Measurements from ENCODE around the gene TNFRSF4.

The TNFRSF4 gene

GRCh38 chr1:1167398-1167821 is 46.5 kb downstream of the TNFRSF4 start:
- no peak overlapping the region for H3K4me3 ChIP-seq (ENCODE audit: low read depth in 1 of 2, low read length in 2 of 2)
- no peak overlapping the region for H2AFZ ChIP-seq (ENCODE audit: low read depth, low read length)
- ATAC-seq (ENCODE audit: insufficient read depth, low read depth) (no peak), DNase-seq (no peak)
- no peak overlapping the region for H3K4me2 ChIP-seq (ENCODE audit: insufficient read depth, low read length)
- H3K9me3 ChIP-seq (ENCODE audit: insufficient read depth, low read length, severe bottlenecking): no peaks in the 10 kb centered on the region
- no peak overlapping the region for H3K27ac ChIP-seq (ENCODE audit: low read length)
- no peaks in the 10 kb centered on the region for H3K4me1 ChIP-seq (ENCODE audit: insufficient read depth, low read length)
- H3K9ac ChIP-seq (ENCODE audit: low read depth, low read length): no peak overlapping the region
- TF ChIP-seq EZH2 (IDR thresholded peaks at IDR 0.05; ENCODE audit: borderline replicate concordance, low read depth, low read length, severe bottlenecking) (no peak), CTCF (IDR thresholded peaks at IDR 0.05; ENCODE audit: borderline replicate concordance, extremely low read depth, low read length, poor library complexity, severe bottlenecking) (no peak)
- H3K36me3 ChIP-seq (ENCODE audit: insufficient read depth, low read length): no peaks in the 10 kb centered on the region
- peaks cover 4% of the 10 kb centered on the region; the same call in 1 of the 2 replicates for H4K20me1 ChIP-seq (ENCODE audit: insufficient read depth, low read length)
- H3K79me2 ChIP-seq (ENCODE audit: insufficient read depth, low read length): no peaks in the 10 kb centered on the region
- peaks cover 3% of the 10 kb centered on the region for H3K27me3 ChIP-seq (ENCODE audit: insufficient read depth, low read length, poor library complexity)

GRCh38 chr1:1166642-1167397 is 47.1 kb downstream of the TNFRSF4 start:
- DNase-seq: no peak
- TF ChIP-seq CTCF (IDR thresholded peaks at IDR 0.05; ENCODE audit: borderline replicate concordance, extremely low read depth, low read length, poor library complexity, severe bottlenecking): no peak
- TF ChIP-seq EZH2 (IDR thresholded peaks at IDR 0.05; ENCODE audit: borderline replicate concordance, low read depth, low read length, severe bottlenecking): no peak
- no peaks in the 10 kb centered on the region for H3K9me3 ChIP-seq (ENCODE audit: insufficient read depth, low read length, severe bottlenecking)
- no peaks in the 10 kb centered on the region for H3K36me3 ChIP-seq (ENCODE audit: insufficient read depth, low read length)
- H4K20me1 ChIP-seq (ENCODE audit: insufficient read depth, low read length): peaks cover 4% of the 10 kb centered on the region; the same call in 1 of the 2 replicates
- no peaks in the 10 kb centered on the region for H3K4me1 ChIP-seq (ENCODE audit: insufficient read depth, low read length)
- no peak overlapping the region for H3K9ac ChIP-seq (ENCODE audit: low read depth, low read length)
- H3K4me3 ChIP-seq (ENCODE audit: low read depth in 1 of 2, low read length in 2 of 2): no peak overlapping the region
- peaks cover 3% of the 10 kb centered on the region for H3K27me3 ChIP-seq (ENCODE audit: insufficient read depth, low read length, poor library complexity)
- no peak overlapping the region for H3K27ac ChIP-seq (ENCODE audit: low read length)
- H2AFZ ChIP-seq (ENCODE audit: low read depth, low read length): no peak overlapping the region
- H3K79me2 ChIP-seq (ENCODE audit: insufficient read depth, low read length): no peaks in the 10 kb centered on the region
- no peak for ATAC-seq (ENCODE audit: insufficient read depth, low read depth)
- no peak overlapping the region for H3K4me2 ChIP-seq (ENCODE audit: insufficient read depth, low read length)

- H3K27ac ChIP-seq (ENCODE audit: low read length): no peak overlapping the region
- no peaks in the 10 kb centered on the region for H3K79me2 ChIP-seq (ENCODE audit: insufficient read depth, low read length)
- H3K27me3 ChIP-seq (ENCODE audit: insufficient read depth, low read length, poor library complexity): peaks cover 3% of the 10 kb centered on the region
- no peak overlapping the region for H3K4me3 ChIP-seq (ENCODE audit: low read depth in 1 of 2, low read length in 2 of 2)
- H3K4me1 ChIP-seq (ENCODE audit: insufficient read depth, low read length): no peaks in the 10 kb centered on the region
- H2AFZ ChIP-seq (ENCODE audit: low read depth, low read length): no peak overlapping the region
- DNase-seq: no peak
- H3K9ac ChIP-seq (ENCODE audit: low read depth, low read length): no peak overlapping the region
- H3K36me3 ChIP-seq (ENCODE audit: insufficient read depth, low read length): no peaks in the 10 kb centered on the region
- TF ChIP-seq EZH2 (IDR thresholded peaks at IDR 0.05; ENCODE audit: borderline replicate concordance, low read depth, low read length, severe bottlenecking) (no peak), CTCF (IDR thresholded peaks at IDR 0.05; ENCODE audit: borderline replicate concordance, extremely low read depth, low read length, poor library complexity, severe bottlenecking) (no peak)
- H3K9me3 ChIP-seq (ENCODE audit: insufficient read depth, low read length, severe bottlenecking): no peaks in the 10 kb centered on the region
- peaks cover 4% of the 10 kb centered on the region; the same call in 1 of the 2 replicates for H4K20me1 ChIP-seq (ENCODE audit: insufficient read depth, low read length)
- no peak for ATAC-seq (ENCODE audit: insufficient read depth, low read depth)
- no peak overlapping the region for H3K4me2 ChIP-seq (ENCODE audit: insufficient read depth, low read length)
Measured at GRCh38 chr1:1165900-1166421, 48.0 kb downstream of the TNFRSF4 start.

All from DND-41 (cell line).